MCF 10A (cell line): Measurements from ENCODE around the gene NFKBIZ. TPM values are rescaled to one million over a fixed set of nuclear protein-coding genes. Genes with fewer than 3 reads are reported as not detected.

ENCODE experiments used
- BruUV-seq: library from RNA; stranded (reverse); fragments of 400-500 nt; replicated peaks from 2 replicates; lab custom pipeline; 2021; lab: Mats Ljungman, UMichigan
- CTCF ChIA-PET: fragments of 300-600 bp; sonication (Branson Sonifier 250); formaldehyde crosslinking; extraction: SDS; loops from one replicate; lab custom pipeline; 2021; ENCODE audit warnings: antibody characterized with exemption, inconsistent platforms; lab: Yijun Ruan, JAX
- POLR2A ChIA-PET: fragments of 300-600, 350-650 bp; sonication (Branson Sonifier 250); formaldehyde crosslinking; extraction: SDS; loops from one replicate; lab custom pipeline; 2020; ENCODE audit warnings: antibody characterized with exemption, inconsistent platforms; lab: Yijun Ruan, JAX
- DNase-seq: peaks from one replicate; pipeline ENCODE4 v3.0.0-alpha.2; 2018; ENCODE audit not compliant: unreplicated experiment
- H3K27ac Mint-ChIP-seq: one replicate; pipeline ENCODE4 v1.8.0; 2022; ENCODE audit warnings: mild to moderate bottlenecking, low read depth, mixed read lengths; ENCODE audit not compliant: unreplicated experiment
- H3K27me3 Mint-ChIP-seq: one replicate; pipeline ENCODE4 v1.8.0; 2022; ENCODE audit warnings: mixed read lengths; ENCODE audit not compliant: insufficient read depth, unreplicated experiment
- H3K36me3 Mint-ChIP-seq: one replicate; pipeline ENCODE4 v1.8.0; 2022; ENCODE audit warnings: mild to moderate bottlenecking, moderate library complexity, mixed read lengths; ENCODE audit not compliant: insufficient read depth, unreplicated experiment
- H3K4me1 Mint-ChIP-seq: one replicate; pipeline ENCODE4 v1.8.0; 2022; ENCODE audit warnings: mixed read lengths; ENCODE audit not compliant: insufficient read depth, unreplicated experiment
- H3K4me3 Mint-ChIP-seq: one replicate; pipeline ENCODE4 v1.8.0; 2022; ENCODE audit warnings: mild to moderate bottlenecking, moderate library complexity, mixed read lengths; ENCODE audit not compliant: unreplicated experiment
- H3K9me3 Mint-ChIP-seq: one replicate; pipeline ENCODE4 v1.8.0; 2022; ENCODE audit warnings: mixed read lengths; ENCODE audit not compliant: unreplicated experiment
- CTCF ChIP-seq: fragments of 200-600 bp; IDR thresholded peaks from one replicate; pipeline ENCODE4 v1.8.0; 2022; ENCODE audit warnings: antibody characterized with exemption, mild to moderate bottlenecking; ENCODE audit not compliant: unreplicated experiment
- intact Hi-C: fragments of 100-400 bp; cut with micrococcal nuclease; formaldehyde crosslinking; loops from 2 replicates; pipeline ENCODE4 v1.14.1; 2022
- total RNA-seq: library from RNA; stranded (reverse); gene quantifications from 2 replicates; pipeline ENCODE4 v1.2.3, GENCODE V29; 2022

Gene NFKBIZ
- total RNA-seq, 1 experiment from 2014 or later: 58.8 TPM

- H3K9me3 Mint-ChIP-seq: no peaks in the 10 kb centered on the region
- TF ChIP-seq CTCF: no peak
- no peaks in the 10 kb centered on the region for H3K27me3 Mint-ChIP-seq
- peaks cover 100% of the 10 kb centered on the region for H3K36me3 Mint-ChIP-seq
- ChIA-PET POLR2A (interaction anchor here (2.2 kb wide), 1 partner anchor 11 kb away, joined by 8 read pairs; no protein-coding TSS in a partner anchor), CTCF (interaction anchor here (0.7 to 3.0 kb wide), 6 partner anchors 10 to 371 kb away, joined by 3 to 13 read pairs (median 3); no protein-coding TSS in a partner anchor)
- no peak overlapping the region for H3K4me3 Mint-ChIP-seq
- H3K27ac Mint-ChIP-seq: no peak overlapping the region
- no peak for DNase-seq
- peaks cover 39% of the 10 kb centered on the region for H3K4me1 Mint-ChIP-seq
- no TSS peak for BruUV-seq
- intact Hi-C loops: loop anchor here (10.0 kb wide), 1 partner anchor 207 kb away; no protein-coding TSS in a partner anchor
Measured at GRCh38 chr3:101857301-101857741, 8.0 kb downstream of the NFKBIZ start.

DNA sequence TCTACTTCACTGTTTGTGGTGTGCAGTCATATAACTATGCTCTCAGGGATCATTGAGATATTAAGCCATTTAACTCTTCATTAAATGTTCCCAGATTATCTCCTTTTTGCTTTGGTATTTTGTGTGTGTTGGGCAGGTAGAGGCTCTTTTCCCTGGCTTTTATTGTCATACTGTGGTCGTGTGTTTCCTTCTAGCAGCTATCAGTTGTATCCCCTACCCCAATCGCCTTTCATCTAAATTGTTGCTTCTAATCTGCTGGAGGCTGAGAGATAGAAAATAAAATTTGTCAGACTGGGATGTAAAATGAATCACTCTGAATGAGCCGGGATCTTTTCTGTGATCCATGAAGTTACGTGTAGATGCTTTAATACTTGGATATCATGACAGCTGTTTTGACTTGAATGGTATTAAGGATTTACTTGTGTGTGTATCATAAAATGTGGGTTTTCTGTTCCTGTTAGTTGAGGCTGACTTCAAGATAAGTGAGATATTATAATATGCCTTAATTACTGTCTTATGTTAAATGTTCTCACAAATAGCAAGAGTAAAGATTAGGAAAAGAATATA is 9.2 kb downstream of the NFKBIZ start:
- POLR2A ChIA-PET: interaction anchor here (2.7 kb wide), 1 partner anchor 9 kb away, joined by 14 read pairs; the partner anchor contains the start of gene NFKBIZ

GRCh38 chr3:101859882-101860448 is 10.7 kb downstream of the NFKBIZ start:
- Mint-ChIP-seq H3K4me3 (no peak overlapping the region), H3K27ac (no peak overlapping the region), H3K36me3 (peaks cover 100% of the 10 kb centered on the region), H3K27me3 (no peaks in the 10 kb centered on the region), H3K4me1 (peaks cover 26% of the 10 kb centered on the region), H3K9me3 (no peaks in the 10 kb centered on the region)
- intact Hi-C loops: loop anchor here (10.0 kb wide), 1 partner anchor 205 kb away; no protein-coding TSS in a partner anchor
- no peak for DNase-seq
- no peak for TF ChIP-seq CTCF
- ChIA-PET CTCF (interaction anchor here (0.6 to 0.9 kb wide), 2 partner anchors 365 to 389 kb away, joined by 3 to 5 read pairs; no protein-coding TSS in a partner anchor), POLR2A (interaction anchor here (0.9 to 2.7 kb wide), 2 partner anchors 11 to 338 kb away, joined by 3 to 14 read pairs; partner anchors contain the start of gene NFKBIZ)
- BruUV-seq: no TSS peak

More for the DNA sequence above, 9.2 kb downstream of the NFKBIZ start:
- no peak for TF ChIP-seq CTCF
- no peak for DNase-seq
- H3K9me3 Mint-ChIP-seq: no peaks in the 10 kb centered on the region
- peaks cover 33% of the 10 kb centered on the region for H3K4me1 Mint-ChIP-seq
- CTCF ChIA-PET: interaction anchor here (1.1 to 3.0 kb wide), 2 partner anchors 55 to 366 kb away, joined by 4 to 13 read pairs; no protein-coding TSS in a partner anchor
- no peak overlapping the region for H3K4me3 Mint-ChIP-seq
- H3K27ac Mint-ChIP-seq: no peak overlapping the region
- H3K36me3 Mint-ChIP-seq: peaks cover 100% of the 10 kb centered on the region
- BruUV-seq: no TSS peak
- H3K27me3 Mint-ChIP-seq: no peaks in the 10 kb centered on the region
- intact Hi-C loops: loop anchor here (10.0 kb wide), 1 partner anchor 206 kb away; no protein-coding TSS in a partner anchor

- H3K36me3 Mint-ChIP-seq: peaks cover 98% of the 10 kb centered on the region
Measured at GRCh38 chr3:101861212-101861788, 12.0 kb downstream of the NFKBIZ start.

More at GRCh38 chr3:101861212-101861788, 12.0 kb downstream of the NFKBIZ start:
- DNase-seq: no peak
- ChIA-PET POLR2A (interaction anchor here (0.8 to 1.2 kb wide), 2 partner anchors 10 to 12 kb away, joined by 3 read pairs; partner anchors contain the start of gene NFKBIZ), CTCF (interaction anchor here (0.6 to 0.7 kb wide), 3 partner anchors 7 to 147 kb away, joined by 4 to 5 read pairs (median 5); no protein-coding TSS in a partner anchor)
- no peaks in the 10 kb centered on the region for H3K27me3 Mint-ChIP-seq
- H3K9me3 Mint-ChIP-seq: no peaks in the 10 kb centered on the region
- H3K4me1 Mint-ChIP-seq: peaks cover 15% of the 10 kb centered on the region
- BruUV-seq: no TSS peak
- H3K4me3 Mint-ChIP-seq: no peak overlapping the region
- no peak overlapping the region for H3K27ac Mint-ChIP-seq
- no peak for TF ChIP-seq CTCF
- intact Hi-C loops: no loop called here
